Activated CD8-positive, alpha-beta memory T cell treated with anti-CD3 and anti-CD28 coated beads for 36 hours (primary cell): ENCODE measurements around the gene NMNAT3. TPM values are rescaled to one million over a fixed set of nuclear protein-coding genes. Genes with fewer than 3 reads are reported as not detected.

ENCODE experiments used
- CTCF ChIA-PET: fragments of 350-600 bp; sonication (Branson Sonifier 250); formaldehyde crosslinking; loops from one replicate; lab custom pipeline; 2021; ENCODE audit warnings: antibody characterized with exemption; lab: Charles Lee
- POLR2A ChIA-PET: fragments of 350-600 bp; sonication (Branson Sonifier 250); formaldehyde crosslinking; loops from one replicate; lab custom pipeline; 2021; ENCODE audit warnings: antibody characterized with exemption; lab: Charles Lee
- total RNA-seq, 2 experiments: library from RNA; stranded (reverse); gene quantifications; one replicate each; pipeline ENCODE4 v1.2.3, GENCODE V29; 2021

The NMNAT3 gene
- total RNA-seq, 2 experiments from 2014 or later: 1.6 to 2.0 TPM

DNA sequence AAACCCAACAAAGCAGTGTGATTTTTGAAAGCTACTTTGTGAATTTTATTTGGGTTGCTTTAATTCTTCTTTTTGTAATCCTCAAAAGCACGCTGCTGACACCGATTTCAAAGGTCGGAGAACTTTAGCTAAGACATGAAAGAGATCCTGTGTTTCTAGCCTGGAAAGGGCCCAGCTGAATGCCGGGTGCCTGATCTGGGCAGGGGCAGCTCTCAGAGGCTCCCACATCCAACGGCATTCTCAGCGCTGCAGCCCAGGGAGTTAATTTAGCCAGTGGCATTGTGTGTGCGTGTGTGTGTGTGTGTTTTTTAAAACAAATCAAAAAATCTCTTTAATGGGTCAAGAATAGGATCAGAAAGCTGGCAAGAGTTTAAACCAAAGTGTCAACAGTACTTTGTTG lies 144.8 kb downstream of the NMNAT3 start:
- ChIA-PET POLR2A (no interaction called here), CTCF (no interaction called here)

DNA sequence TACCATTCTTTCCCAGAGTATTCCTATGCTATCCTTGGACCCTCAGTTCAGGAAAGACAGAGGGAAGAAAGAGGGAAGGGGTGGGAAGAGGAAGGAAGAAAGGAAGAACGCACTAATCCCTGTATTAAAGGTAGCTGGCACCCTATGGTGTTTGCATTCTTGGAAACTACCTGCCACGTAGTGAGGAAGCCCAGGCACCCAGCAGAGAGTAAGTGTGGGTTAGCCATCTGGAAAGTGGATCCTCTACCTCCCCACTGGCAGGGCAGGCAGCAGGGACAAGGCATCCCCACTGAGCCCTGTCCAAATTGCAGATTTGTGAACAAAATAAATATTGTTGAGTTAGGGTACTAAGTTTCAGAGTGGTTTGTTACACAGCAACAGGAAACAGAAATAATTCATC lies 147.1 kb downstream of the NMNAT3 start:
- CTCF ChIA-PET: no interaction called here
- POLR2A ChIA-PET: no interaction called here

DNA sequence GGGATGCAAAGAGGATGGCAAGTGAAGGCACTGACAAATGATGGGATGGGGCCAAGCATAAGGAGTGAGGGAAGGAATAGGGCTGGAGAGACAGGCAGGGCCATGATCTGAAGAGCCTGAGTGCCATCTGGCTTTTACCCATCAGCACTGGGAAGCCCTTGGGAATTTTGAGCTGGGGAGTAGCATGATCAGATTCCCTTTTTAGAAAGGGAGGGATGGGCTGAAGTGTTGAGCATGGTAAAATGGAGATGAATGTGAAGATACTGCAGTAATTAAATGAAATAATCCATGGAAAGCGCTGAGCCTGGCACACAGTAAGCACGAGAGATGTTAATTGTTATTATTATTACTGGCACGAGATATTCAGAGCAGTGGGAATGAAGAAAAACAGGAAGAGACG lies 148.1 kb downstream of the NMNAT3 start:
- ChIA-PET CTCF (no interaction called here), POLR2A (no interaction called here)

DNA sequence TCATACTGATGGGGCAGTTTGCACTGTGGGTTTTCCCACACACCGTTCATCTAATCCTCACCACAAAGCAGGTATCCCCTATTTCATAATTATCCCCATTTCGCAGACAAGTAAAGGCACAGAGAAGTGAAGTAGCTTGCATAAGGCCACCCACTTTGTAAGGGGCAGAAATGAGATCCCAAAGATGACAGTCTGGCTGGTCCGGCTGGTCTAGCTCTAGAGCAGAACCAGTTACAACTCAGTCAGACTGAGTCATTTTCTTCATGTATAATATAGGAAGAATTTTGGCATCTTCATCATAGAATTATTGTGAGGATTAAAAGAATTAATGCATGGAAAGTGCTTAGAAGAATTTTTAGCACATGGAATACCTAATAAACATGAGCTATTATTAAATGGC lies 148.8 kb downstream of the NMNAT3 start:
- CTCF ChIA-PET: no interaction called here
- POLR2A ChIA-PET: no interaction called here

DNA sequence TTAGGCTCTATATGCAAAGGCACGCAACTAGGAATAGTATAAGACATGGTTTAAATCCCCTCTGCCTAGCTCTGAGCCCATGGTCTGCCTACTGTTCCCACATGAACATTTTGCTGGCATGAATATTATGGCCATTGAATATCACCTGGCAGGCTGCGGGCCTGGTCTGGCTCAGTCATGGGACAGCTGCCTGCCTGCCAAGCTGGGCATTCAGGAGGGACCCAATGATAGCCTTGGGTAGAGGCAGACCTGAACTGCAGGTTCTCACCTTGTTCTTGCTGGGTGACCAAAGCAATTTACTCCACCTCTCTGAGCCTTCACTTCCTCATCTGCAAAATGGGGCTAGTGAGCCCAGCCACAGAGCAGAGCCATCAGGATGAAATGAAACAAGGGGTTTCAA lies 149.5 kb downstream of the NMNAT3 start:
- ChIA-PET POLR2A (no interaction called here), CTCF (no interaction called here)

DNA sequence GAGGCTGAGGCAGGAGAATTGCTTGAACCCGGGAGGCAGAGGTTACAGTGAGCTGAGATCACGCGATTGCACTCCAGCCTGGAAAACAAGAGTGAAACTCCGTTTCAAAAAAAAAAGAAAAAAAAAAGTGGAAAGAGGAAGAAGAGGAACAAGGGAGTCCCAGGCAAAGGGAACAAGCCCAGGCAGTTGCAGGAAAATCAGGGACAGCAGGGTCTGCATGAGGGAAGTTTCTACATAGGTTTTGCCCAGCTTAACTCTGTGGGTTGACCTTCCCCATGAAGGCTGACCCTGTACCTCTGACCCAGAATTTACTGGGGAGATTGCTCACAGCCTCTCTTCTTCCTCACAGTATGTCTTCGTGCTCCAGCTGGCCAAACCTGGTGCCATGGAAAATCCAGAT lies 150.5 kb downstream of the NMNAT3 start:
- ChIA-PET POLR2A (no interaction called here), CTCF (interaction anchor here (0.6 kb wide), 1 partner anchor 124 kb away, joined by 3 read pairs; no protein-coding TSS in a partner anchor)

DNA sequence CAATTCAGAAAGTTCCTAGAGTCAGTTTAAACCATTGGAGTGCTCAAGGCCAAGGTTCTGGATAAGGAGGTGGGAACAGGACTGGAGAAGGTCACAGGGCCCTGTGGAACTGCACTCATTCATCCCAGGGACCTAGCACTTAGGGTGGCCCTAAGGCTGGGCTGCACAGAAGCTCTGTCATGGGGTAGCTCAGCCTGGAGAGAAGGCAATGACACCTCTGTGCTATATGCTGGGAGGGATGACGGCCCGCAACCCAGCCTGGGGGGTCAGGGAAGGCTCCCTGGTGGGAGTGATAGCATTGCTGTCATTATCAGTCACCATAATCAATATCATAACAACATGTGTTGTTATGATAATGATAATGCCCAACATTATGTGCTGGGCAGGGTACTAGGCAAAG lies 151.6 kb downstream of the NMNAT3 start:
- POLR2A ChIA-PET: no interaction called here
- CTCF ChIA-PET: no interaction called here

DNA sequence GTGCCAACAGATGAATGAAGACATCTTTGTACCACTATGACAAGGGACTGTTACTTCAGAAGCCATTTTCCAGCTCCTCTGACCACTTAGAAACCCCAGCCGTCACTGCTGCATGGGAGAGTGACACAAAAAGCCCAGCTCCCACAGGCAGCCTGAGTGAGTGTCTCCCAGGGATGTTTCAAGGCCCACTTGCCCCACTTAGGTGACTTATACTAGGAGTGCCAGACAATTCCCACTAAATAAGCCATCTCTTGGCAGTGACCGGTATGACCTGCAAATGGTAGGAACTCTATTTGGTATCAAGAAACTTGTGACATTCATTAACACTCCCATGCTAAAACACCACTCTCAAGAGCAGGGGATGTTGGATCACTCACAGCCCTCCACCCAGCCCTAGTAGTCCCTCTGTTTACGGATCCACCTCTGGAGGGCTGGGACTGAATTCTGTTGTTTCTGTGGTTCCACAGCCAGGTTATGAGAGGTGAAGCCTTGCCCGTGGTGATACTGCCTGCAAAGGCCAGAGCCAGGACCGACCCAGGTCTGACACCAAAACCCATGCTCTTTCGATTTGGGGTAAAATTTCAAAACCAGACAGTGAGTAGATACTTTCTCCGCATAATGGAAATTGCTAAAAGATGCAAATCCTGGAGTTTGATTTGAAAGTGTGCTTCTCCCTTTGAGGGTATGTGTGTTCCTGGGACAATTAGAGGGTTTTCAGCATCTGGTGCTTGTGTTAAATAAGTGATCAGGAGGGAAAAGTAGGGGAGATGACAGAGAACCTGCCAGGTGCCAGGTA lies 152.7 kb downstream of the NMNAT3 start:
- POLR2A ChIA-PET: no interaction called here
- CTCF ChIA-PET: no interaction called here

DNA sequence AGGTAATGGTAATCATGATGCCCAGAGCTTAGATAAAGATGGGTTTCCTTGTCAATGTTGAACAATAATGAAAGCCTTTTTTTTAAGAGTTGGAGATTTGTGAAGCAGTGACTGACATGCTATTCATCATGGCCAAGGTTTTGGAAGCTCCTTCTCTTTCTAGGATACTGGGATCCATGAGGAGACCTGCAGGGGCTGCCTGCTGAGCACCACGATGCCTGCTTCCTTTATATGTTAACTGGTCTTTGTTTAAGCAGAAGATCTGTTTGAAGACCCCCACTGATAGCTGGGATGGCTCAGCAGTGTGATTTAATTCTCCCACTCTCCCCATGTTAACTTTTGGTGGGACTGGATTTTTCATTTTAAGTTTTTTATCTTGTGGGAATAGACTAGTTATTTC lies 154.1 kb downstream of the NMNAT3 start:
- POLR2A ChIA-PET: no interaction called here
- CTCF ChIA-PET: interaction anchor here (0.8 kb wide), 1 partner anchor 643 kb away, joined by 3 read pairs; no protein-coding TSS in a partner anchor

DNA sequence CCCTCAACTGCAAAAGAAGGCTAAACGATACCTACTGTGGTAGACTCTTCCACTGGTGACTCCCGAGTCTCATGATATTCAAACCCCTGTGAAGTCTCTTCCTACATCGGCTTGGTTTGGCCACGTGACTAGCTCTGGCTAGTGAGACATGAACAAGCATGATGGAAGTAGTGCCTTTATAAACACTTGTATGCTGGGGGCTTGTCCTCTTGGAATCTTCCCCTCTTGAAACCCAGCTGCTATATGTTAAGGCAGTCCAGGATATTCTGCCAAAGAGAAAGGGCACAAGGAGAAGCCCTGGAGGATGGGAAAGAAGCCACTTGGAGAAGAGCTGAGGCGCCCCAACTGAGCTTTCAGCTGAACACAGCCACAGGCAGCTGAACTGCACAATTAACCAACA lies 154.6 kb downstream of the NMNAT3 start:
- CTCF ChIA-PET: interaction anchor here (0.8 kb wide), 1 partner anchor 643 kb away, joined by 3 read pairs; no protein-coding TSS in a partner anchor
- POLR2A ChIA-PET: no interaction called here

DNA sequence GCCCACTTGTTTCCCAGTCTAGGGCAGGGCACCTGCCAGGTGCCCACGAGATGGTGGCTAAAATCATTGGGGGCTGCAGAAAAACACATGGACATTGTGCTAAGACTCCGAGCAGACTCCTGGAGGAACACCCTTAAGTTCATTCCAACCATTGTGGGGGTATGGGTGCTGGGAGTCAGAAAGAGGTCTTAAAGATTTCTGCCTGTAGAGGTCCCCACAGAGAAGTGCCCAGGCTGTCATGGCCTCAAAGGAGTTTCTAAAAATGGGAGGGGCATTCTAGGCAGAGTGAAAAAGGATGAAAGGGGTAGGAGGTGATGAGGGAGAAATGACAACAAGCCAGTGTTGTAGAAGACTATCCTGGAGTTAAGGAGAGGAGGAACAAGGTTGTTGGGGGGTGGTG lies 155.4 kb downstream of the NMNAT3 start:
- ChIA-PET POLR2A (no interaction called here), CTCF (no interaction called here)

DNA sequence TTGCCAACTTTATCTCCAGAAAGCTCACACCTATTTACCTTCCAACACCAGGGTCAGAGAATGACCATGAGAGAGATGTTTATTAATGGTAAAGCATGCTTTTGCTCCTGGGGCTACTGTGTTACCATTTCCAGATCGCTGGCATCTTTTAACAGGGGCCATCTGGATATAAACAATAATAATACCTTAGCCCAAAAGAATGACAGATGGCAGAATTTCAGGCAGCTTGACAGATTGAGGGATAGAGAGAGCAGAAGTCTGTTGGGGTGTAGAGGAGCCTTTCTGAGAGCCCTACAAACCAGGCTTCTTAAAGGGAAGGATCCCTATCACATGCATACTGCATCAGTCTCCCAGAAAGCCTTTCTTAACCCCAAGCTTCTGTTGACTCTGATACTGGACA lies 156.0 kb downstream of the NMNAT3 start:
- ChIA-PET POLR2A (no interaction called here), CTCF (no interaction called here)

DNA sequence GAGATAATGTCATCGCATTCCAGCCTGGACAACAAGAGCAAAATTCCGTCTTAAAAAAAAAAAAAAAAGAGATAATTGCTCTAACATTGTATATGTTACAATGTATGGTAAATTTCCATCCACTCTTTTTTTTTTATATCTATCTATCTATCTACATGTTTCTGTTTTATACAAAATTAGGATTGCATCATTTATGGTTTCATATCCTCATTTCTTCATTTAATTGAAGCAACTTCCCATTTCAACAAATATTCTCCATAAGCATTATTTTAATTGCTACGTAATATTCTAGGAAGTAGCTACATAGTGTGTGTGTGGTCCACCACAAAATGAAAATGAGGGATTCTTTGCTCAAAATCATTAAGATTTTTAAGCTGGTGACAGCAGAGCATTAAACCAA lies 156.6 kb downstream of the NMNAT3 start:
- POLR2A ChIA-PET: no interaction called here
- CTCF ChIA-PET: no interaction called here

DNA sequence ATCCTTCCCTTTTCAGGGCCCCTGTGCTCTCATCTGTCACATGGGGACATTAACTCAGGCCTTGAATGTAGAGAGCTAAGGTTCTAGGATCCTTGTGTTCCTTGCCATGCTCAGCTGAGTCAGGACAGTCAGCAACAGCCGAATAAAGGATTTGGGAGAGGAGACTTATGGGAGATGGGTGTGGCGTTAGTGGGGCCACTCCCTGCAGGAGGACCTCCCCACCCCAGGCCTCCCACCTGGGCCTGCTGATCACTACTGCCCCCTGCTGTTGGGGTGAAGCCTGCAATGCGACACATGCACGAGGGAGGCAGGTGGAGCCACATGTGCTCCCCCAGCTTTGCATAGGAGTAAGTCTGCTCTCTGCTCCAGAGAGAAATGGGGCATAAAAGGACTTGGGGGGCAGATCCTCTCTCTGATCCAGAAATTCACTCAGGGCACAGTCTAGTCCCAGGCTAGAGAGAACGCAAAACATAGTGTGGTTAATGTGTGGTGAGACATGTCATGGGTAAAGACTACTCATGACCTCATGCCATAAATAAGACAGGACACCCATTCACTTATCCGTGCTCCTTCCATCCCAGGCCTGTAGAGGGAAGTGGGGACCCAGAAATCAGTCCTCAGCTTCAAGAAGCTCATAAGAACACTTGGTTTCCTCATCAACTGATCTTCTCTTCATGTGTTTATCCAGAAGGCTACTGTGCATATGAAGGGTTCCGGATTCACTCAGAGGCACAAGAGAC lies 157.6 kb downstream of the NMNAT3 start:
- POLR2A ChIA-PET: no interaction called here
- CTCF ChIA-PET: no interaction called here

DNA sequence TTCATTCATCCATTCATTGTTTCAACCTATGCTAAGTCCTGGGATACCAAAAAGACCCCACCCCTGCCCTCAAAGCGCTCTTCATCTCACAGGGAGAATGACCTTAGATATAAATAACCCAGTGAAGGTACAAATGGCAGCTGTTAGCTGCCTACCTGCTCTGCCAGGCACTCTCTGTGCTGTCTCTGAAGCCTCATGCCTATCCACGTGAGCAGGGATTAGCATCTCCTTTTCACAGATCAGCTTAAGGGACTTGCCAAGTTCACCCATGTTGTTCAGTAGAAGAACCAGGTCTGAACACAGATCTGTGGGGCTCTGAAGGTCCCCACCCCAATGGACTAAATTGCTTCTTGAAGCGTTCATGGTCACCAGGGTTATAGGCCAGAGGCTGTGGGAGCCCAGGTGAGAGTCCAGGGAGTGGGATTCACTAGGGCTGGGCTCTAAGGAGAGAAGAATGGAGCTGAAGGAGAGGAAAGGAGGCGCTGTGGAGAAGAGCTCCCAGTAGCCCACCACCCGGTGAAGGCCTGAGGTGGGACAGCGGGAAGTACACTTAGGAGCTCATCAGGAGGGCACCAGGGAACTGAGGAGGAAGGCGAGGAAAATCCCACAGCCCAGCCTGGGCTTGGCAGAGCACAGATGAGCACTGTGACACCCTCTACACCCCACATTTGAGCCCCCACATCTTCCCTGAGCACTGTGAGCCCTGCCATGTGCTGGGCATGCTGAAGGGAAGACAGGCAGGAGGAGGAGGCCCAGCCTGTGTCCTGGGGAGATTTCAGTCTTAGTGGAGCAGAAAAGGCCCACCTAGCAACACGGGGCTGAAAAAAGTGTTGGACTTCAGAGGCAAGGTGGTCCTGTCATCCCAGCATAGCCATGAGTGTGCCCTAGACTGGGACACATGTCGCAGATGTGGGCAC lies 158.6 kb downstream of the NMNAT3 start:
- POLR2A ChIA-PET: no interaction called here
- CTCF ChIA-PET: no interaction called here

DNA sequence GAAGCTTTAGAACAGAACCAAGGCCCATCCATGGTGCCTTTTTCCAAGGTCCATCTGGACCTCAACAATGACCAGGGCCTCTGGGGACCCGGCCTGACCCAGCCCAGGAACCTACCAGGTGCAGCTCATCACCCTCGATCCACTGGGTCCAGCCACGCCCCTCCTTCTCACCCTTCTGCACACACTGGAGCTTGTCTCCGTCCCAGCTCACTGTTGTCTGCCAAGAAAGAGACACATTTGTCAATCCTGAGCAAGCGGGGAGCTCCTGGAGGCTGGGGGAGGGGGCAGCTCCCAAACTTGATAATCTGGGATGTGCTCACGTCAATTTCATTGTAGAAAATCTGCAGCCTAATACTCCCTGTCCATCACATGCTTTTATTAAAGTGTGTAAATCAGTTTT lies 159.5 kb downstream of the NMNAT3 start:
- ChIA-PET CTCF (no interaction called here), POLR2A (no interaction called here)

DNA sequence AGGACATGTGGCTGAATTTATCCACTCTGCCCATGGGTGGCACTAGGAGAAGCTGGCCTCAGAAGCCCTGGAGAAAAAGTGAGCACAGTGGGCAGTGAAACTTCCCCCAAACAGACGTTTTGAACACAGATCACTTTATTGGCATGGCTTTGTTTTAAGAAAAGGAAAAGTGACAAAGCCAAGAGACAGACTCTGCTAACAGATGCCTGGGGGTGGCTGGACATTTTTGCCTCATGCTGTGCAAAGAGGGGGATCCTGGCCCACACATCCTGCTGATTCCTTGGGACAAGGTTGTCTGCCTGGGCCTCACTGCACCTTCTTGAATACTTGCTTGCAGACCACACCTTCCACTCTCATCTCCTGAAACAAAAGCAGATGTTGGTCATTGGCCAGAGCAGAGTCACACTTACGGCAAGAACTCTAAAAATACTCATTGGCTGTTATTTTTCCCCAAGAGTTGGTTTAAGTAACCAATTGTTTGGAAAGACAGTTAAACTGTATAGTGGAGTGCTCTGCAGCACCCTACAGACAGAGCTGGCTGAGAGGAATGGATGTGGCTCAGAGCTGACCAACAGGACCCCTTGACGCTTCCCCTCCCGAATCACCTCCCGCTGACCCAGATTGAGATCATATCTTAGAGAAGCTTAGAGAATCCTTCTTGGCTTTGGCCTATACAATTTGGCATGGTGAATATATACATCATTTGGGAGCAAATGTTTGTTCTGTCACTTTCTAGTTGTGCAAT lies 160.3 kb downstream of the NMNAT3 start:
- ChIA-PET POLR2A (no interaction called here), CTCF (no interaction called here)

DNA sequence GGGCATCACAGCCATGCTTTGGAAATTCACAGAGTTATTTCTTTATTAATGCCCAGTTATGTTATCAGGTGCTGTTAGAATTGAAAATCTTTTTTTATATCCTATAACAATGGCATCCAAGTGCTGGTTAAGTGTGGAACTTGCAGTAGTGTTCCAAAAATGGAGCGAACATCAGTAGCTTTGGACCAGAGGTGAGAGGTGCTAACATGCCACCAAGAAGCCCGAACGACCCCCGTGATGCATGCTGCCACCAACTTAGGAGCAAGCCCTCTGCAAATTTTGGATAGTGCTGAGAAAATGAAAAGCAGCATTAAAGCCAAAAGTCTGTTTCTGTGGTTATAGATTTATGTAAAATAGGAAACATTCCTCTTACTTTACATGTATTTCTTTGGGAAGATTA lies 163.0 kb downstream of the NMNAT3 start:
- POLR2A ChIA-PET: no interaction called here
- CTCF ChIA-PET: no interaction called here
